ENCODE data around the gene FAF1.

The FAF1 gene

DNA sequence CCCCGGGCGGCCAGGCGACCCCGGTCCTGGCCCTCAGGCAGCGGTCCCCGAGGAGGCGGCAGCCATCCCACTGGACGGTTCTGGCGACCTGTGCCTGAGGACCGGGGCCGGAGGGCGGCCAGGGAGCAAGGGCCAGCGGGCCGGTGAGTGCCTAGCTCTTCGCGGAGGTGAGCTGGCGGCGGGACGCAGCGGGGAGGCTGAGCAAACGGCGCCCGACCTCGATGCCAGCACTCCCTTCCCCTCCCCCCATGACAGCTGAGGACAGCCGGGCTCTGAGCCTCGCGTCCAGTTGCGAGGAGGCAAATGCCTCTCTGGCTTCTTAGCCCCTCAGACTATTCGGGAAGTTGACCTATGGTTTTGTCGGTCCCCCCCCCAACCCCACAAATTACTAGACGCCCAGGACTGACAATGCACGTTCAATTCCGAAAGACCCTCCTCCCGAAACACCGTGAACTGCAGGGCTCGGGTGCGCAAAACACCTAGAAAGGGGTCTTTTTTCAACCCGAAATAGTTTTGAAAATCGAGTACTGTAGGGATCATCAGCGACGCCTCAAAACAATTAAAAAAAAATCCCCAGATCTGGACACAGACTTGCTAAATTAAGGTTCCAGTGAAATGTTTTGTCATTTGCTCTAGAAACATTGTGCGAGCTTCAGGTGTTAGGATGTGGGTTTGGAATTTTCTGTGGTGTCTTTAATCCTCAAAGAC lies 18.2 kb upstream of the FAF1 start:
- Histone ChIP-seq H3K36me3 (ENCODE audit: control insufficient read depth in 2 of 2, insufficient read depth in 1 of 2, low read length in 2 of 2) (peaks cover 0 to 2% of the 10 kb centered on the region in 2 experiments; a peak in 1 of 3 replicates), H3K27ac (ENCODE audit: extremely low read depth, low read depth, low read length) (peak overlapping the region; percentile 99), H3K4me3 (ENCODE audit: low read depth, low read length) (peak overlapping the region; percentile 98), H3K9me3 (ENCODE audit: control insufficient read depth, insufficient read depth, low read depth, low read length) (no peaks in the 10 kb centered on the region), H3K4me1 (ENCODE audit: control insufficient read depth, insufficient read depth, low read length) (peaks cover 13% of the 10 kb centered on the region)
- CTCF ChIA-PET: interaction anchor here (0.6 to 3.2 kb wide), 5 partner anchors 13 to 374 kb away, joined by 3 to 13 read pairs (median 4); partner anchors contain the start of gene FAF1
- POLR2A ChIA-PET: interaction anchor here (3.5 to 8.1 kb wide), 2 partner anchors 9 to 18 kb away, joined by 16 to 157 read pairs; partner anchors contain the start of genes CDKN2C and FAF1
- TF ChIP-seq ZNF792 (tag by site-specific recombination; IDR thresholded peaks at IDR 0.05) (no peak), SP7 (tag by site-specific recombination; IDR thresholded peaks at IDR 0.05) (0 out of 2 replicates have a peak, but pooled peaks have one; percentile 26), HOXD13 (CRISPR knock-in tag; IDR thresholded peaks at IDR 0.05; ENCODE audit: borderline replicate concordance) (no peak), ZNF707 (tag by site-specific recombination; IDR thresholded peaks at IDR 0.05) (no peak), KLF7 (tag by site-specific recombination; IDR thresholded peaks at IDR 0.05; ENCODE audit: borderline replicate concordance) (no peak), ZNF426 (tag by site-specific recombination; IDR thresholded peaks at IDR 0.05) (no peak), ZNF202 (tag by site-specific recombination; IDR thresholded peaks at IDR 0.05; ENCODE audit: borderline replicate concordance) (no peak), ZNF146 (tag by site-specific recombination; IDR thresholded peaks at IDR 0.05) (no peak; the same call in 1 of the 2 replicates), OVOL3 (tag by site-specific recombination; IDR thresholded peaks at IDR 0.05) (no peak), ZNF548 (tag by site-specific recombination; IDR thresholded peaks at IDR 0.05) (no peak), MEIS1 (CRISPR knock-in tag; IDR thresholded peaks at IDR 0.05; ENCODE audit: borderline replicate concordance) (no peak), ZNF76 (tag by site-specific recombination; IDR thresholded peaks at IDR 0.05; ENCODE audit: borderline replicate concordance, low read depth) (0 out of 2 replicates have a peak, but pooled peaks have one; percentile 32), ZNF514 (tag by site-specific recombination; IDR thresholded peaks at IDR 0.05) (no peak), ZNF571 (tag by site-specific recombination; IDR thresholded peaks at IDR 0.05) (no peak), FEZF1 (tag by site-specific recombination; IDR thresholded peaks at IDR 0.05) (no peak; the same call in 1 of the 2 replicates), ZNF558 (tag by site-specific recombination; IDR thresholded peaks at IDR 0.05) (peak; percentile 27; the same call in 1 of the 2 replicates), ZNF423 (tag by site-specific recombination; IDR thresholded peaks at IDR 0.05) (peak; percentile 77; the same call in 1 of the 2 replicates), KLF9 (tag by site-specific recombination; IDR thresholded peaks at IDR 0.05; ENCODE audit: low read depth) (no peak; the same call in none of the 2 replicates), KLF1 (tag by site-specific recombination; IDR thresholded peaks at IDR 0.05) (no peak), ZNF404 (tag by site-specific recombination; IDR thresholded peaks at IDR 0.05) (no peak), ZNF654 (tag by site-specific recombination; IDR thresholded peaks at IDR 0.05; ENCODE audit: low read depth) (no peak), ZNF555 (tag by site-specific recombination; conservative IDR thresholded peaks at IDR 0.05) (no peak), ZNF561 (tag by site-specific recombination; IDR thresholded peaks at IDR 0.05; ENCODE audit: borderline replicate concordance) (no peak), ZNF335 (tag by site-specific recombination; conservative IDR thresholded peaks at IDR 0.05) (peak; percentile 73), ZNF112 (tag by site-specific recombination; IDR thresholded peaks at IDR 0.05) (no peak), ZNF501 (tag by site-specific recombination; IDR thresholded peaks at IDR 0.05) (0 out of 2 replicates have a peak, but pooled peaks have one; percentile 34), ZNF510 (tag by site-specific recombination; IDR thresholded peaks at IDR 0.05; ENCODE audit: insufficient replicate concordance) (no peak), SP2 (tag by site-specific recombination; IDR thresholded peaks at IDR 0.05) (peak; percentile 52), ZNF747 (tag by site-specific recombination; IDR thresholded peaks at IDR 0.05) (no peak), ZNF785 (tag by site-specific recombination; IDR thresholded peaks at IDR 0.05) (no peak)
- TF ChIP-seq, protein P1, sequence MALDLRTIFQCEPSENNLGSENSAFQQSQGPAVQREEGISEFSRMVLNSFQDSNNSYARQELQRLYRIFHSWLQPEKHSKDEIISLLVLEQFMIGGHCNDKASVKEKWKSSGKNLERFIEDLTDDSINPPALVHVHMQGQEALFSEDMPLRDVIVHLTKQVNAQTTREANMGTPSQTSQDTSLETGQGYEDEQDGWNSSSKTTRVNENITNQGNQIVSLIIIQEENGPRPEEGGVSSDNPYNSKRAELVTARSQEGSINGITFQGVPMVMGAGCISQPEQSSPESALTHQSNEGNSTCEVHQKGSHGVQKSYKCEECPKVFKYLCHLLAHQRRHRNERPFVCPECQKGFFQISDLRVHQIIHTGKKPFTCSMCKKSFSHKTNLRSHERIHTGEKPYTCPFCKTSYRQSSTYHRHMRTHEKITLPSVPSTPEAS (tag by site-specific recombination; IDR thresholded peaks at IDR 0.05): 0 out of 2 replicates have a peak, but pooled peaks have one; percentile 16
- TF ChIP-seq, protein P2, sequence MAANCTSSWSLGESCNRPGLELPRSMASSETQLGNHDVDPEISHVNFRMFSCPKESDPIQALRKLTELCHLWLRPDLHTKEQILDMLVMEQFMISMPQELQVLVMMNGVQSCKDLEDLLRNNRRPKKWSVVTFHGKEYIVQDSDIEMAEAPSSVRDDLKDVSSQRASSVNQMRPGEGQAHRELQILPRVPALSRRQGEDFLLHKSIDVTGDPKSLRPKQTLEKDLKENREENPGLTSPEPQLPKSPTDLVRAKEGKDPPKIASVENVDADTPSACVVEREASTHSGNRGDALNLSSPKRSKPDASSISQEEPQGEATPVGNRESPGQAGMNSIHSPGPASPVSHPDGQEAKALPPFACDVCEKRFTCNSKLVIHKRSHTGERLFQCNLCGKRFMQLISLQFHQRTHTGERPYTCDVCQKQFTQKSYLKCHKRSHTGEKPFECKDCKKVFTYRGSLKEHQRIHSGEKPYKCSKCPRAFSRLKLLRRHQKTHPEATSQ (tag by site-specific recombination; IDR thresholded peaks at IDR 0.05): no peak
- TF ChIP-seq, protein P3, sequence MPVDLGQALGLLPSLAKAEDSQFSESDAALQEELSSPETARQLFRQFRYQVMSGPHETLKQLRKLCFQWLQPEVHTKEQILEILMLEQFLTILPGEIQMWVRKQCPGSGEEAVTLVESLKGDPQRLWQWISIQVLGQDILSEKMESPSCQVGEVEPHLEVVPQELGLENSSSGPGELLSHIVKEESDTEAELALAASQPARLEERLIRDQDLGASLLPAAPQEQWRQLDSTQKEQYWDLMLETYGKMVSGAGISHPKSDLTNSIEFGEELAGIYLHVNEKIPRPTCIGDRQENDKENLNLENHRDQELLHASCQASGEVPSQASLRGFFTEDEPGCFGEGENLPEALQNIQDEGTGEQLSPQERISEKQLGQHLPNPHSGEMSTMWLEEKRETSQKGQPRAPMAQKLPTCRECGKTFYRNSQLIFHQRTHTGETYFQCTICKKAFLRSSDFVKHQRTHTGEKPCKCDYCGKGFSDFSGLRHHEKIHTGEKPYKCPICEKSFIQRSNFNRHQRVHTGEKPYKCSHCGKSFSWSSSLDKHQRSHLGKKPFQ (tag by site-specific recombination; IDR thresholded peaks at IDR 0.05): no peak
- TF ChIP-seq, protein P4, sequence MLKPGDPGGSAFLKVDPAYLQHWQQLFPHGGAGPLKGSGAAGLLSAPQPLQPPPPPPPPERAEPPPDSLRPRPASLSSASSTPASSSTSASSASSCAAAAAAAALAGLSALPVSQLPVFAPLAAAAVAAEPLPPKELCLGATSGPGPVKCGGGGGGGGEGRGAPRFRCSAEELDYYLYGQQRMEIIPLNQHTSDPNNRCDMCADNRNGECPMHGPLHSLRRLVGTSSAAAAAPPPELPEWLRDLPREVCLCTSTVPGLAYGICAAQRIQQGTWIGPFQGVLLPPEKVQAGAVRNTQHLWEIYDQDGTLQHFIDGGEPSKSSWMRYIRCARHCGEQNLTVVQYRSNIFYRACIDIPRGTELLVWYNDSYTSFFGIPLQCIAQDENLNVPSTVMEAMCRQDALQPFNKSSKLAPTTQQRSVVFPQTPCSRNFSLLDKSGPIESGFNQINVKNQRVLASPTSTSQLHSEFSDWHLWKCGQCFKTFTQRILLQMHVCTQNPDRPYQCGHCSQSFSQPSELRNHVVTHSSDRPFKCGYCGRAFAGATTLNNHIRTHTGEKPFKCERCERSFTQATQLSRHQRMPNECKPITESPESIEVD (tag by site-specific recombination; IDR thresholded peaks at IDR 0.05): no peak; the same call in 1 of the 2 replicates

All from HEK293 (cell line).